Subcutaneous abdominal adipose tissue (tissue), 5 donors: ENCODE results near the gene TMEM204.
A peak's percentile ranks its signal among the peaks of the same experiment; 100 is the strongest.
"Not testable (repeated sequence)": the region's sequence is repeated elsewhere in the genome, so short reads cannot be mapped to it uniquely, and the experiment has no call there.

Experiments
- H3K27ac ChIP-seq: one replicate; pipeline ENCODE4 v1.7.0; 2013; ENCODE audit warnings: low read depth, mild to moderate bottlenecking, inconsistent platforms, low read length, moderate library complexity
- H3K27me3 ChIP-seq, 5 donors: one replicate each; pipeline ENCODE4 v1.7.0; 2013; ENCODE audit warnings: low read length in 5 of 5, inconsistent platforms in 1 of 5; ENCODE audit not compliant: control insufficient read depth in 5 of 5, insufficient read depth in 4 of 5
- H3K36me3 ChIP-seq, 5 donors: one replicate each; pipeline ENCODE4 v1.7.0; 2013; ENCODE audit warnings: low read length in 5 of 5; ENCODE audit not compliant: control insufficient read depth in 5 of 5, insufficient read depth in 5 of 5
- H3K4me1 ChIP-seq, 5 donors: one replicate each; pipeline ENCODE4 v1.7.0; 2013; ENCODE audit warnings: low read length in 5 of 5, mild to moderate bottlenecking in 3 of 5, moderate library complexity in 1 of 5; ENCODE audit not compliant: control insufficient read depth in 5 of 5, insufficient read depth in 5 of 5
- H3K4me3 ChIP-seq, 5 donors: one replicate each; pipeline ENCODE4 v1.7.0; 2013; ENCODE audit warnings: low read length in 5 of 5, low read depth in 1 of 5
- H3K9ac ChIP-seq, 5 donors: one replicate each; pipeline ENCODE4 v1.7.0; 2013; ENCODE audit warnings: low read length in 5 of 5, mild to moderate bottlenecking in 4 of 5, moderate library complexity in 3 of 5
- H3K9me3 ChIP-seq, 5 donors: one replicate each; pipeline ENCODE4 v1.7.0; 2013; ENCODE audit warnings: low read length in 5 of 5; ENCODE audit not compliant: control insufficient read depth in 5 of 5
- donor health status: healthy.
- donor health status: healthy.
- donor health status: healthy.
- donor health status: healthy.
- donor health status: healthy.

Gene TMEM204

GRCh38 chr16:1580956-1581355 is 47.5 kb downstream of the TMEM204 start:
- Histone ChIP-seq H3K9ac (no peak overlapping the region), H3K9me3 (peaks cover 0 to 4% (median 0%) of the 10 kb centered on the region in 5 donors), H3K27ac (no peak overlapping the region), H3K4me3 (no peak overlapping the region), H3K27me3 (no peaks in the 10 kb centered on the region), H3K36me3 (peaks cover 6 to 56% (median 47%) of the 10 kb centered on the region in 5 donors), H3K4me1 (no peaks in the 10 kb centered on the region)

DNA sequence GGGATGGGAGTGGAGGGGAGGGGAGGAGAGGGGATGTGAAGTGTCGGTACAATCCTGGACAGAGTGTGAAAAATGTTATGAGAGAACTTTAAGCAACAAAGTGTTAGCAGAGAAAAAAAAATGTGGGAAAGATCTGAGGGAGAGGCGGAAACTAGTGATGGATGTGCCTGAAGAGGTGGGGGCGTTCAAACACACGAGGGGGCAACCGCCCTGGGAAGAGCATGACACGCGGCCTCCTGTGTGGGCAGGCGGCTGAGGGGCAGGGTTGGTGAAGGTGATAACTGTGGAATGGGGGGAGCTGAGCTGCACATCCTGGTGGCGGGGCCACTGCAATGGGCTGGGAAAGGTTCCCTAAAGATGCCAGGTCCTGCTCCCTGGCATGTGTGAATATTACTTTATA is 48.3 kb downstream of the TMEM204 start:
- Histone ChIP-seq H3K9ac (no peak overlapping the region), H3K9me3 (peaks cover 0 to 4% (median 0%) of the 10 kb centered on the region in 5 donors), H3K4me3 (no peak overlapping the region), H3K27me3 (no peaks in the 10 kb centered on the region), H3K27ac (no peak overlapping the region), H3K4me1 (no peaks in the 10 kb centered on the region), H3K36me3 (peaks cover 6 to 64% (median 51%) of the 10 kb centered on the region in 5 donors)

DNA sequence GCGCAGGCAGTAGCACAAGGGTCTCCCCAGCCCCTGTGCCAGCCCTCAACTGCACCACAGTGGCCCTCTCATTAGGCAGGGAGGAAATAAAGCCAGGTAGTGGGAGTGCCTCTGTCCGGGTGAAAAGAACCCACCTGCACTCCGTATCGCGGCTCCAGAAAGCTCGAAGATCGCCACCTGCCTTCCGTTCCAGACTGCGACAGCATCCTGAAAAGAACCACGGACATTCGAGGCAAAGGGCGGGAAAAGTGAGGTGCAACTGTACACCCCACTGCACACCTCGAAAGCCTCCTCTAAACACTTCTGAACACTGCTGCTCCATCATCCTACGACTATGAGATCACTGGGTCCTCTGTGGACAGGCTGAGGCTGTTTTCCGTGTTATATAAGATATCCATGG is 49.7 kb downstream of the TMEM204 start:
- H3K4me3 ChIP-seq, result no peak overlapping the region
- peaks cover 0 to 4% (median 0%) of the 10 kb centered on the region in 5 donors for H3K9me3 ChIP-seq
- H3K36me3 ChIP-seq, result peaks cover 6 to 77% (median 58%) of the 10 kb centered on the region in 5 donors
- no peak overlapping the region for H3K27ac ChIP-seq
- peak overlapping the region in 1 of 5 donors; percentile 15 for H3K9ac ChIP-seq
- H3K27me3 ChIP-seq, result no peaks in the 10 kb centered on the region
- H3K4me1 ChIP-seq, result no peaks in the 10 kb centered on the region

DNA sequence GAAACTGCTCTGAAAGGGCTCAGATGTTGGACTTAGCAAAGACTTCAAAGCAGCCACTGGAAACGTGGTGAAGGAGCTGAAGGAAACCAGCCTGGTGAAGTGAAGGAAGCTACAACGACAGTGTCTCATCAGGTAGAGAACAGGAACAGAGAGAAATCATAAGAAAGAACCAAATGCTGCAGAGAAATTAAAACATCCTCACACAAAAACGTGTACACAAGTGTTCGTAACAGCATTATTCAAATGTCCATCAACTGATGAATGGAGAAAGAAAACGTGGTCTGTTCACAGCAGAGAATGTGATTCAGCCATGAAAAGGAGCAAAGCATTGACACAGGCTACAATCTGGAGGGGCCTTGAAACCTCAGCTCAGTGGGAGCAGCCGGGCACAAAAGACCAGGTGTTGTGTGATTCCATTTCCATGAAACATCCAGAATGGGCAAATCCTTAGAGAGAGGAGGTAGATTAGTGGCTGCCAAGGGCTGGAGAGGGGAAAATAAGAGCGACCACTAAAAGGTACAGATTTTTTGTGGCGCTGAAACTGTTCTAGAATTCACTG is 51.5 kb downstream of the TMEM204 start:
- H3K27ac ChIP-seq, result no peak overlapping the region
- H3K36me3 ChIP-seq, result peaks cover 6 to 72% (median 53%) of the 10 kb centered on the region in 5 donors
- H3K9me3 ChIP-seq, result peaks cover 0 to 4% (median 0%) of the 10 kb centered on the region in 5 donors
- no peak overlapping the region for H3K9ac ChIP-seq
- H3K27me3 ChIP-seq, result no peaks in the 10 kb centered on the region
- no peak overlapping the region for H3K4me3 ChIP-seq
- no peaks in the 10 kb centered on the region for H3K4me1 ChIP-seq

GRCh38 chr16:1590366-1590765 is 56.9 kb downstream of the TMEM204 start:
- Histone ChIP-seq H3K4me3 (no peak overlapping the region), H3K9ac (no peak overlapping the region), H3K27me3 (no peaks in the 10 kb centered on the region), H3K27ac (no peak overlapping the region), H3K9me3 (no peaks in the 10 kb centered on the region), H3K4me1 (no peaks in the 10 kb centered on the region), H3K36me3 (peaks cover 0 to 50% (median 32%) of the 10 kb centered on the region in 5 donors)

DNA sequence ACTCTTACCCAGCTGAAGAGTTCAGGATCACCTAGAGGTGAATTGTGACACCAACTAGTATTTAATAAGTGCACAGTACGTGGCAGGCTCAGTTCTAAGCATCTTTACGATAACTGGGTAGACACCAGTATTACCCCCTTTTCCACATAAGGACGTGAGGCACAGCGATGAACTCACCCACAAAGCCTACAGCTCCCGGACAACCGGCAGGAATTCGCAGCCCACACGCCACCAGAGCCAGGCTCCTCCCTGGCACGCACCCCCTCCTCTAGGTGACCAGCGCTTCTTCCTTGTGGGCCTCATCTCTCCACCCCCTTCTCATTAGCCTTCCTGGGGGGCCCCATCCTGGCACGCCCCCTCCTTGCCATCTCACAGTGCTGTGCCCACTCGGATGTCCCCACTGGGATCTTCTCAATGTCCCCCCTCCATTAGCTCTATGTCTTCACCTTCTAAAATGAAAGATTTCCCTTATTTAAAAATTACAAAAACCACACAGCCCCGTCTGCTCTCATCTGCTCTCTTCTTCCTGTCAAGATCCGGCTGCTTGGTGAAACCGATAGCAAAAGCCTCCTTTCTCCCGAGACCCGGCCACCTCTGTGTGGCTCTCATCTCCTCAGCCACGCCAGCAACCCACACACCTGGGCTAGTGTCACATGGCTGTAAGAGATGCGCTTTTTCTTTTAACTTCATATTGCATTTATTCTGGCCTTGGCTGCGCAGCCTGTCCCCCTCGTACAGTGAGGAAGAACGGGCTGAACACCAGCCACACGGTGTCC is 57.7 kb downstream of the TMEM204 start:
- no peaks in the 10 kb centered on the region for H3K27me3 ChIP-seq
- H3K4me1 ChIP-seq, result no peaks in the 10 kb centered on the region
- H3K9ac ChIP-seq, result no peak overlapping the region
- no peak overlapping the region for H3K27ac ChIP-seq
- peaks cover 0 to 47% (median 30%) of the 10 kb centered on the region in 5 donors for H3K36me3 ChIP-seq
- H3K9me3 ChIP-seq, result no peaks in the 10 kb centered on the region
- H3K4me3 ChIP-seq, result no peak overlapping the region

GRCh38 chr16:1592446-1592845 is 59.0 kb downstream of the TMEM204 start:
- Histone ChIP-seq H3K9me3 (no peaks in the 10 kb centered on the region), H3K27ac (no peak overlapping the region), H3K36me3 (peaks cover 0 to 41% (median 23%) of the 10 kb centered on the region in 5 donors), H3K27me3 (no peaks in the 10 kb centered on the region), H3K4me1 (no peaks in the 10 kb centered on the region), H3K9ac (no peak overlapping the region), H3K4me3 (no peak overlapping the region)

DNA sequence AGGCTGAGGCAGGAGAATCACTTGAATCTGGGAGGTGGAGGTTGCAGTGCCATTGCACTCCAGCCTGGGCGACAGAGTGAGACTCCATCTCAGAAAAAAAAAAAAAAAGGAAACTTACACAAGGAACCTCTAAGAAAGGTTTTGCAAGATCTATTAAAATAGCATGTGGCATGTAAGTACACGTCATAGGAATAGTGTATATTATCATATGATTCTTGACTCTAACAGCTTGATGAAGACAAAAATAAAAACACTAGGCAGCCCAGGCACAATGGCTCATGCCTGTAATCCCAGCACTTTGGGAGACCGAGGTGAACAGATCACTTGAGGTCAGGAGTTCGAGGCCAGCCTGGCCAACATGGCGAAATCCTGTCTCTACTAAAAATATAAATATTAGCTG is 62.0 kb downstream of the TMEM204 start:
- not testable (repeated sequence) for H3K4me1 ChIP-seq, H3K27me3 ChIP-seq, H3K9ac ChIP-seq, H3K9me3 ChIP-seq, H3K27ac ChIP-seq, H3K4me3 ChIP-seq
- H3K36me3 ChIP-seq, result peaks cover 0 to 26% (median 12%) of the 10 kb centered on the region in 5 donors

- Histone ChIP-seq H3K36me3 (peaks cover 0 to 31% (median 15%) of the 10 kb centered on the region in 5 donors), H3K9me3 (no peaks in the 10 kb centered on the region), H3K27me3 (no peaks in the 10 kb centered on the region), H3K4me1 (no peaks in the 10 kb centered on the region), H3K27ac (no peak overlapping the region), H3K4me3 (no peak overlapping the region), H3K9ac (no peak overlapping the region)
Measured at GRCh38 chr16:1596516-1596915, 63.0 kb downstream of the TMEM204 start.

DNA sequence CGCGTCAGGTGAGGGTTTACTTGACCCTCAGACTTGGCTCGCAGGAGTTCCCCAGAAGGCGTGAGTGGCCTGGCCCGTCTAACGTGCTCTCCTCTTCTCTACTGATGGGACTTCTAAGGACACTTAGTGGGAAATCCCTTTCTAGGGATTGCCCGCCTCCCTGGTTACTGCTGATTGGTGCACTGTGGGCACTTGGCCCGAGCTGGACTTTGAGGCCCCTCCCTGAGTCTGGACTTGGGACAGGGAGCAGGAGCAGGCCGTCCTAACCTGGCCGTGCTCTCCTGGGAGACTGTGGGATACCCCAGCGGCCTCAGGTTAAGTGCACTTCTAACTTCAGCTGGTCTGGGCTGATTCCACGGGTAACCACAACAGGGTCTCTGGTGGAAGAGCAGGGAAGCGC is 63.7 kb downstream of the TMEM204 start:
- Histone ChIP-seq H3K27me3 (no peaks in the 10 kb centered on the region), H3K4me1 (no peaks in the 10 kb centered on the region)

More for the DNA sequence above, 63.7 kb downstream of the TMEM204 start:
- Histone ChIP-seq H3K9me3 (no peaks in the 10 kb centered on the region), H3K27ac (no peak overlapping the region), H3K36me3 (peaks cover 0 to 31% (median 16%) of the 10 kb centered on the region in 5 donors), H3K9ac (no peak overlapping the region), H3K4me3 (no peak overlapping the region)
